ENCODE measurements around the gene PDLIM1. TPM values are rescaled to one million over a fixed set of nuclear protein-coding genes. Genes with fewer than 3 reads are reported as not detected.

Gene PDLIM1
- polyA plus RNA-seq, 1 of the 3 experiments (the other 2 are of a cell fraction), result 97.2 TPM

DNA sequence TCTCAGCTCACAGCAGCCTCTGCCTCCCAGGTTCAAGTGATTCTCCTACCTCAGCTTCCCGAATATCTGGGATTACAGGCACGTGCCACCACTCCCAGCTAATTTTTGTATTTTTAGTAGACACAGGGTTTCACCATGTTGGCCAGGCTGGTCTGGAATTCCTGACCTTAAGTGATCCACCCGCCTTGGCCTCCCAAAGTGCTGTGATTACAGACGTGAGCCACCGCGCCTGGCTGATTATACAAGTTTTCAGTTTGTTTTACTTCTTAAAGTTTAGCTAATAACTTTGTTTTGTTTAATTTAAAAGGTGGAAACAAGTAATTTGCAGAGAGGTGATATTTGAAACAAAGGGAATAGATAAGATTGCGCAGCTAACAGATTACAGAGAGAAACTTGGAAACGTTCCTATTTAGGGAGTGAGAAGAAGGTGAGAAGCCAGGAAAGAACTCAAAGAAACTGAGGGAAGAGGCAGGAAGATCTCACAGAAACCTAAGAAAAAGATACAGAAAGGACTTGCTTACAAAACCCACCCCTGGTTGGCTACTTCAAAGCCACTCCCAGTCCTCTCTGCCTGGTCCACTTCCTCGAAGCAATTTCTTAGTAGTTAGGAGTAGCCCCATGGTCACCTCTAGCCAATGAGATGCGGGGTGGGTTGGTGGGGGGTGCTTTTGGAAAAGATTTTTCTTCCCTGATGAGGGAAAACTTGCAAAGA is 15.0 kb upstream of the PDLIM1 start:
- Histone ChIP-seq H2AFZ (ENCODE audit: low read depth) (no peak overlapping the region; the same call in 1 of the 2 replicates), H3K36me3 (replicated peaks in 1 of 2; ENCODE audit: control insufficient read depth in 1 of 2, insufficient read depth in 2 of 2, low read length in 1 of 2) (no peaks in the 10 kb centered on the region), H3F3A (replicated peaks; ENCODE audit: insufficient read depth) (peaks cover 22% of the 10 kb centered on the region), H3K79me2 (ENCODE audit: insufficient read depth) (no peaks in the 10 kb centered on the region), H3K27ac (ENCODE audit: low read depth in 2 of 2, low read length in 1 of 2) (no peak overlapping the region), H3K4me3 (ENCODE audit: low read depth in 2 of 2, low read length in 1 of 2) (no peak overlapping the region), H3K4me1 (ENCODE audit: control insufficient read depth in 1 of 2, insufficient read depth in 2 of 2, low read depth in 1 of 2, low read length in 1 of 2) (peaks cover 0 to 6% of the 10 kb centered on the region in 2 experiments; a peak in 1 of 4 replicates), H3K9me2 (no peaks in the 10 kb centered on the region), H3K27me3 (ENCODE audit: insufficient read depth) (no peaks in the 10 kb centered on the region), H3K9me3 (no peaks in the 10 kb centered on the region), H3K9ac (no peak overlapping the region), H3K4me2 (no peak overlapping the region), H4K20me1 (ENCODE audit: insufficient read depth) (no peaks in the 10 kb centered on the region)
- ChIA-PET POLR2A (interaction anchor here (0.5 kb wide), 1 partner anchor 726 kb away, joined by 3 read pairs; no protein-coding TSS in a partner anchor), CTCF (interaction anchor here (1.7 kb wide), 1 partner anchor 57 kb away, joined by 4 read pairs; no protein-coding TSS in a partner anchor)
- TF ChIP-seq GATA2 (CRISPR knock-in tag; IDR thresholded peaks at IDR 0.05) (no peak), TCF12 (IDR thresholded peaks at IDR 0.05) (no peak), PBX3 (IDR thresholded peaks at IDR 0.05) (no peak), RAD21 (IDR thresholded peaks at IDR 0.05; ENCODE audit: low read length) (no peak), FOXM1 (IDR thresholded peaks at IDR 0.05; ENCODE audit: low read depth) (no peak)
- 91% methylated on average over 10 of the region's 10 CpGs for WGBS (ENCODE audit: low lambda C conversion rate)
- DNase-seq, result no peak

DNA sequence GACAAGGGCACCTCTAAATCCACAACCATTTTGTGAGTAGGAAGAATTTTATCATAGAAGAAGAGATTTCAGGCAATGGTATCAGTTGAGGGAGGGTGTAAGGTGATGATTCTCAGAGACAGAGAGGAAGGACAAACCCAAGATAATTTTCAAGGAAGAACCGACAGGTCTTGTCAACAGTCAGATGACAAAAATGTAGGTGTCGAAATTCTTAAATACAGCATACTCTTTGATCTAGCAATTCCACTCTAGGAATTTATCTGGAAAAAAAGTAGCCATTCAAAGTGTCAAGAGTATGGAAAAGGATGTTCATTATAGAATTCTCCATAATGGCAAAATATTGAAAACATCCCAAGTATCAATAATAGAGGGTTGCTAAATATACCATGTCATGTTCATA is 14.2 kb upstream of the PDLIM1 start:
- H3K4me2 ChIP-seq, result no peak overlapping the region
- 95% methylated on average over 2 of the region's 2 CpGs for WGBS (ENCODE audit: low lambda C conversion rate)
- H4K20me1 ChIP-seq (ENCODE audit: insufficient read depth), result no peaks in the 10 kb centered on the region
- H3K36me3 ChIP-seq (replicated peaks in 1 of 2; ENCODE audit: control insufficient read depth in 1 of 2, insufficient read depth in 2 of 2, low read length in 1 of 2), result no peaks in the 10 kb centered on the region
- CTCF ChIA-PET, result no interaction called here
- no peak overlapping the region for H3K4me3 ChIP-seq (ENCODE audit: low read depth in 2 of 2, low read length in 1 of 2)
- peaks cover 0 to 6% of the 10 kb centered on the region in 2 experiments; a peak in 1 of 4 replicates for H3K4me1 ChIP-seq (ENCODE audit: control insufficient read depth in 1 of 2, insufficient read depth in 2 of 2, low read depth in 1 of 2, low read length in 1 of 2)
- no peak for DNase-seq
- POLR2A ChIA-PET, result no interaction called here
- H3K27me3 ChIP-seq (ENCODE audit: insufficient read depth), result no peaks in the 10 kb centered on the region
- peaks cover 22% of the 10 kb centered on the region for H3F3A ChIP-seq (replicated peaks; ENCODE audit: insufficient read depth)
- H3K9me2 ChIP-seq, result no peaks in the 10 kb centered on the region
- no peaks in the 10 kb centered on the region for H3K79me2 ChIP-seq (ENCODE audit: insufficient read depth)
- no peak overlapping the region for H3K27ac ChIP-seq (ENCODE audit: low read depth in 2 of 2, low read length in 1 of 2)
- no peaks in the 10 kb centered on the region for H3K9me3 ChIP-seq
- no peak overlapping the region for H3K9ac ChIP-seq
- H2AFZ ChIP-seq (ENCODE audit: low read depth), result no peak overlapping the region
- TF ChIP-seq RFX5 (IDR thresholded peaks at IDR 0.05; ENCODE audit: low read length), result no peak
- TF ChIP-seq USF1 (IDR thresholded peaks at IDR 0.05; ENCODE audit: borderline replicate concordance, low read depth), result no peak
- no peak for TF ChIP-seq GABPA (IDR thresholded peaks at IDR 0.05; ENCODE audit: low read depth)
- no peak for TF ChIP-seq PBX3 (IDR thresholded peaks at IDR 0.05)
- TF ChIP-seq MXI1 (IDR thresholded peaks at IDR 0.05; ENCODE audit: low read depth, low read length), result no peak
- no peak for TF ChIP-seq EZH2phosphoT487 (IDR thresholded peaks at IDR 0.05; ENCODE audit: borderline replicate concordance, low read depth)
- no peak for TF ChIP-seq REST (IDR thresholded peaks at IDR 0.05; ENCODE audit: low read depth, low read length)
- no peak for TF ChIP-seq USF2 (IDR thresholded peaks at IDR 0.05; ENCODE audit: borderline replicate concordance, low read depth, low read length)
- TF ChIP-seq EP300 (IDR thresholded peaks at IDR 0.05; ENCODE audit: borderline replicate concordance in 1 of 2, low read depth in 1 of 2, low read length in 1 of 2), result no peak
- no peak for TF ChIP-seq ZBTB33 (IDR thresholded peaks at IDR 0.05; ENCODE audit: borderline replicate concordance, low read depth)
- no peak for TF ChIP-seq MAX (IDR thresholded peaks at IDR 0.05; ENCODE audit: low read depth)
- TF ChIP-seq POLR2AphosphoS5 (IDR thresholded peaks at IDR 0.05; ENCODE audit: low read depth, low read length), result no peak
- no peak for TF ChIP-seq FOXM1 (IDR thresholded peaks at IDR 0.05; ENCODE audit: low read depth)

Data from SK-N-SH (cell line).